A673 (cell line): ENCODE results near the gene MORN1.

Experiments used
- CTCF ChIP-seq: fragments of 300-800, 200-600 bp; sonication (generic); conservative IDR thresholded peaks from 2 replicates; pipeline ENCODE4 v1.5.1; 2017; ENCODE audit warnings: low read depth, mild to moderate bottlenecking, antibody characterized with exemption, low read length, moderate library complexity, mixed read lengths
- EZH2 ChIP-seq: fragments of 200-600 bp; sonication (generic); IDR thresholded peaks from 2 replicates; pipeline ENCODE4 v1.6.1; 2017; ENCODE audit warnings: borderline replicate concordance, low read depth, mild to moderate bottlenecking, mixed read lengths, antibody characterized with exemption, low read length; ENCODE audit not compliant: poor library complexity, severe bottlenecking

GRCh38 chr1:2375246-2375922 is 16.0 kb downstream of the MORN1 start:
- TF ChIP-seq CTCF (no peak), EZH2 (no peak)
